Left forelimb (tissue), 1 donor: ENCODE measurements around the gene NCAN.
"Not testable (repeated sequence)": the region's sequence is repeated elsewhere in the genome, so short reads cannot be mapped to it uniquely, and the experiment has no call there.

Experiments
- DNase-seq: peaks from one replicate; pipeline ENCODE4 v3.0.0-alpha.2; 2018; ENCODE audit warnings: low spot score

Gene NCAN

DNA sequence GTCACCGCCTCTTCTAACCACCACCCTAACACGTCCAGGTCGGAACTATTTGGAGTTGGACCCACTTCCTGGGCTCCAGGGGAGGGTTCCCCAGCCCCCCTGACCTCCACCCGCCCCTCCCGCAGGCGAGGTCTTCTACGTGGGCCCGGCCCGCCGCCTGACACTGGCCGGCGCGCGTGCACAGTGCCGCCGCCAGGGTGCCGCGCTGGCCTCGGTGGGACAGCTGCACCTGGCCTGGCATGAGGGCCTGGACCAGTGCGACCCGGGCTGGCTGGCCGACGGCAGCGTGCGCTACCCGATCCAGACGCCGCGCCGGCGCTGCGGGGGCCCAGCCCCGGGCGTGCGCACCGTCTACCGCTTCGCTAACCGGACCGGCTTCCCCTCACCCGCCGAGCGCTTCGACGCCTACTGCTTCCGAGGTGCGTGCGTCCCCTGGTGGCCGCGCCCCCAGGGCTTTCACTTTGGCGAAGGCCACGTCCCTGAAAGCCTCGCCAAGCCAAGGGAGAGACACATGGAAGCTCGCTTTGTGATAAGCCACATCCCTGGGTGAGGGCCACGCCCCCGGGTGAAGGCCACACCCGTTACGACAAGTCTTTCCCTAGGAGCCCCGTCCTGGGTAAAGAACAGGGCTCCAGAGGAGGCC is 13.2 kb downstream of the NCAN start:
- DNase-seq, result no peak

DNA sequence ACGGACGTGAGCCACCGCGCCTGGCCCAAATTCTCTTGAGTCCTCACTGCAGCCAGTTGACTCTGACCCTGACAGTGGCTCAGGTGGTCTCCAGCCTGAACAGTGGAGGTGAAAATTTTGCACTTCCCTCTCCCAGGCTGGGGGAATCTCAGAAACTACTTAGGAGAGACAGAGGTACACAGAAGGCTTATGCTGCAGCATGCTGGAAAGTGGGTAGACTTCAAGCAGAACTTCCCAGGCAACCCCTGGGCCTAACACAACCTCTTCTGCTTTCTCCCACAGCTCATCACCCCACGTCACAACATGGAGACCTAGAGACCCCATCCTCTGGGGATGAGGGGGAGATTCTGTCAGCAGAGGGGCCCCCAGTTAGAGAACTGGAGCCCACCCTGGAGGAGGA is 14.4 kb downstream of the NCAN start:
- DNase-seq, result no peak

DNA sequence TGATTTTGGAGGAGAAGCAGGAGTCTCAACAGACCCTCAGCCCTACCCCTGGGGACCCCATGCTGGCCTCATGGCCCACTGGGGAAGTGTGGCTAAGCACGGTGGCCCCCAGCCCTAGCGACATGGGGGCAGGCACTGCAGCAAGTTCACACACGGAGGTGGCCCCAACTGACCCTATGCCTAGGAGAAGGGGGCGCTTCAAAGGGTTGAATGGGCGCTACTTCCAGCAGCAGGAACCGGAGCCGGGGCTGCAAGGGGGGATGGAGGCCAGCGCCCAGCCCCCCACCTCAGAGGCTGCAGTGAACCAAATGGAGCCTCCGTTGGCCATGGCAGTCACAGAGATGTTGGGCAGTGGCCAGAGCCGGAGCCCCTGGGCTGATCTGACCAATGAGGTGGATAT is 14.9 kb downstream of the NCAN start:
- DNase-seq, result no peak

DNA sequence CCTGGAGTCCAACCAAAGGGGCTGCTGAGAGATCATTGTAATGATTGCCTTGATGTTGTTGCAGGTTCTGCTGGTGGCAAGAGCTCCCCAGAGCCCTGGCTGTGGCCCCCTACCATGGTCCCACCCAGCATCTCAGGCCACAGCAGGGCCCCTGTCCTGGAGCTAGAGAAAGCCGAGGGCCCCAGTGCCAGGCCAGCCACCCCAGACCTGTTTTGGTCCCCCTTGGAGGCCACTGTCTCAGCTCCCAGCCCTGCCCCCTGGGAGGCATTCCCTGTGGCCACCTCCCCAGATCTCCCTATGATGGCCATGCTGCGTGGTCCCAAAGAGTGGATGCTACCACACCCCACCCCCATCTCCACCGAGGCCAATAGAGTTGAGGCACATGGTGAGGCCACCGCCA is 15.5 kb downstream of the NCAN start:
- no peak for DNase-seq

DNA sequence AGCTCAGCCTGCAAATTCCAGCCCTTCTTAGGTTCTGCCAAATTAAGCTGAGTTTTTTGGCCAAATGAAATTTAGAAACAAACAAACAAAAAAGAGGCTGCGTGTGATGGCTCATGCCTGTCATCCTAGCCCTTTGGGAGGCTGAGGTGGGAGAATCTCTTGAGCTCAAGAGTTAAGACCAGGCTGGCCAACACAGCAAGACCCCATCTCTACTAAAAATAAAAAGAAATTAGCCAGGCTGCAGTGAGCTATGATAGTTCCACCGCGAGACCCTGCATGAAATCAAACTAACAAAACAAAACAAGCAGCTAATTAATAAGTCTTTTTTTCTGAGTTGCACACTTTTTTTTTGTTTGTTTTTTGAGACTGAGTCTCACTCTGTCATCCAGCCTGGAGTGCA is 17.9 kb downstream of the NCAN start:
- no peak for DNase-seq

DNA sequence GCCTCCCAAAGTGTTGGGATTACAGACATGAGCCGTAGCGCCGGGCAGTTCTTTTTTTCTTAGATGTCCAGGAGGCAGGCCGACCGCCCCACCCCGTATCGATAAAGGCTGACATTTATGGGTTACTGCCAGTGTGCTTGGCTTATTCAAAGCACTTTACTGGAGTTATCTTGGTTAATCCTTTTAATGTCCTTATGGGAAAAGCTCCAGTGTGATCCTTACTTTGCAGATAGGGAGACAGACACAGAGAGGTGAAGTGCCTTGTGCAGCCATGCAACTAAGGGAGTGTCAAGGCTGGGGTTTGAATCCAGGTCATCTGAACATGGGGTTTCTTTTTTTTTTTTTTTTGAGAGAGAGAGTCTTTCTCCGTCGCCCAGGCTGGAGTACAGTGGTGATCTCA is 19.2 kb downstream of the NCAN start:
- no peak for DNase-seq

DNA sequence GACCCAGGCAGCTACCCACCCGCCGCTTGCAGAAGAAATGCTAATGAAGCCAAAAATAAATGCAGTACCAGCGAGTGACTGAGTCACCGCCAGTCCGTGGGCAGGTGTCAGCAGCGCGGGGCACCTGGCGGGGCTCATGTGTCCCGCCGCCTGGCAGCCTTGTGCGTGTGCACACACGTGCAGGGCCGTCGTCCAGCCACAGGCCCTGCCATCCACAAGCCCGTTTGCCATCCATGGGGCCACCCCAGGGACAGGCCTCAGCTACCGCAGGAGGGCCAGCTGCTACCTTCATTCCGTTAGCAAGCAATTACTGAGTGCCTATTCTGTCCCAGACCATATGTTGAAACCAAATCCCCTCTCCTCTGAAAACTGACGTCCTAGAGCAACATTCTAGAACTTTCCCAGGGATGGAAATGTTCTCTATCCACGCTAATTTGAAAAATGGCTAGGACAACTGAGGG is 20.5 kb downstream of the NCAN start:
- DNase-seq, result no peak

DNA sequence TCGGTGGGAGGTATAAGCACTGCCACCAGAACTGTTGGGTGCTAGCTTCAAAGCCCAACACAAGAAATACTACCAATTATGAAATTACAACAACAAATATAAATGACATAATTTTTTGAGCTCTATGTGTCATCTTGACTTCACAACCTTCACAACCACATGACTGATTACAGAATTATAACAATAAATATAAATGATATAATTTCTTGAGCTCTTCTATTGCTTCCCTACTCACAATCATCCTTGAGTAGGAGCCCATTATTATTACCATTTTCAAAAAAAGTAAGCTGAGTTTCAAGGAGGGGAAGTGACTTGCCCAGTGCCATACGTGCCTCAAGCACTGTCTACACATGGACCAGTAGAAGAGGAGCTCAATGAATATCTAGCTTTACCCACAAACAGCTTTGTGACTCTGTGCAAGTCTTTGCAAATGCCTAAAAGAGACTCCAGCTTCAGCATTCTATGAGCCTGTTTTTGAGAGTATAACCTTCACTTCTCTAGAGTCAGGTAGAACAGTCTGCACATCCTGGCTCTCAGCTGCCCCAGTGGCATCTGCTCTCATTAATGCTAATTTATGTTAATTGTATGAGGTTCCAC is 22.6 kb downstream of the NCAN start:
- no peak for DNase-seq

DNA sequence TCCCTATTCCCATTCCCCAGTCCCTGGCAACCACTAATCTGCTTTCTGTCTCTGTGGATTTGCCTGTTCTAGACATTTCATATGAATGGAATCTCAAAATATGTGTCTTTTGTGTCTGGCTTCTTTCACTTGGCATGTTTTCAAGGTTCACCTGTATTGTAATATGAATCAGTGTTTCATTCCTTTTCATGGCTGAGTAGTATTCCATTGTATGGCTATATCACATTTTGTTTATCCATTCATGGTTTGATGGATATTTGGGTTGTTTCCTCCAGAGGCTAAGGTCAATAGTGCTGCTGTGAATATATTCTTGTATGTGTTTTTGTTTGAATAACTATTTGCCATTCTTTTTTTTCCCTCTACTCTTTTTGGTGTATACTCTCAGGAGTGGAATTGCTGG is 24.4 kb downstream of the NCAN start:
- DNase-seq, result no peak

DNA sequence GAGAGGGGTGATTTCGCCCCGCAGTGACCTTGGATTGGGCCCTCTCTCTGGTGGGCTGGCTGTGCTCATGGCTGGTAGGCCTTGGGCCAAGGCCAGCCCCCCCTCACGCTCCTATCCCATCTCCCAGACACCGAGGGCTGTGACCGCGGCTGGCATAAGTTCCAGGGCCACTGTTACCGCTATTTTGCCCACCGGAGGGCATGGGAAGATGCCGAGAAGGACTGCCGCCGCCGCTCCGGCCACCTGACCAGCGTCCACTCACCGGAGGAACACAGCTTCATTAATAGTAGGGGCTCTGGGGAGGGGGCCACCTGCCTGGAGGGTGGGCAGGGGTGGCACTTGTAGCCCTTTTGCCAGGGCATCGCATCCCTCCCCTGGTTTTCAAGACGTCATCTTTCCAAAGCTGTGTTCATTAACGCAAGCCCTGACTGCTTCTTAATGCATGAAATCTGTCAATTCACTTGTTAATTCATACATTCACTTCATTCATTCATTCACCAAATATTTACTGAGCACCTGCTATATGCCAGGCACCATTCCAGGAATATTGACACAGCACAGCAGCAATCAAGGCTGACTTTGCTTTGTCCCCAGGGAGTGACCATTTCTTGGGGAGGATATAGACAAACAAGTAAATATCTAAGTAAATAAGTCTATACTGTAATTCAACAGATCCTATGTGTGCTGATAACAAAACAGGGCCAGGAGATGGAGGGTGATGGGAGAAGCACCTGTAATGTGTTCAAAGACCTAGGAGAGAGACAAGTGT is 26.6 kb downstream of the NCAN start:
- DNase-seq, result no peak

DNA sequence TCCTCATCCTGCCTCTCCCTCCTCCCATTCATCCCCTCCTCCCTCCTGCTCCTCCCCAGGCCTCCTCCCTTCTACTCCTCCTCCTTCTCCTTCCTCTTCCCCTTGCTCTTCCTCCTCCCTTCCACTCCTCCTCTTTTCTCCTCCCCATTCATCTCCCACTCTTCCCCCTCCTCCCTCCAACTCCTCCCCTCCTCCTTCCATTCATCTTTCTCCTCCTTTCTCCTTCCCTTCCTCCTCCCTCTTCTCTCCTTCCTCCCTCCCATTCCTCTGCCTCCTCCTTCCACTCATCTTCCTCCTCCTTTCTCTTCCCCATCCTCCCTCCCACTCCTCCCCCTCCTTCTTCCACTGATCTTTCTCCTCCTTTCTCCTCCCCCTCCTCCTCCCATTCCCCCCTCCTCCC is 27.9 kb downstream of the NCAN start:
- DNase-seq, result no peak

DNA sequence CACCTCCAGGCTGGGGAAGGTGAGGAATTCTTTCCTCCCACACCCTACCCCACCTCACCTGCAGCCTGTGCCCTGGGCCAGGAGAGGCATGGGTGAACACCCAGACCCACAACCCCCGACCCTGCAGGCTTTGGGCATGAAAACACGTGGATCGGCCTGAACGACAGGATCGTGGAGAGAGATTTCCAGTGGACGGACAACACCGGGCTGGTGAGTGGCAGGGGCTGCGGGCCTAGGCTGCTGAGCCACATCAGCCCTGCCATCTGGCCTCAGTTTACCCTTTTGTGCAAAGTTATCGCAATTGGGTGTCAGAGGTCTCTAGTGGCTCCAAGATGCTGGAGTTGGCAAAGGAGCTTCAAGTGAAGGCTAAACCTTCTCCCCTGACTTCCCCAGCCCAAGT is 28.7 kb downstream of the NCAN start:
- DNase-seq, result no peak

DNA sequence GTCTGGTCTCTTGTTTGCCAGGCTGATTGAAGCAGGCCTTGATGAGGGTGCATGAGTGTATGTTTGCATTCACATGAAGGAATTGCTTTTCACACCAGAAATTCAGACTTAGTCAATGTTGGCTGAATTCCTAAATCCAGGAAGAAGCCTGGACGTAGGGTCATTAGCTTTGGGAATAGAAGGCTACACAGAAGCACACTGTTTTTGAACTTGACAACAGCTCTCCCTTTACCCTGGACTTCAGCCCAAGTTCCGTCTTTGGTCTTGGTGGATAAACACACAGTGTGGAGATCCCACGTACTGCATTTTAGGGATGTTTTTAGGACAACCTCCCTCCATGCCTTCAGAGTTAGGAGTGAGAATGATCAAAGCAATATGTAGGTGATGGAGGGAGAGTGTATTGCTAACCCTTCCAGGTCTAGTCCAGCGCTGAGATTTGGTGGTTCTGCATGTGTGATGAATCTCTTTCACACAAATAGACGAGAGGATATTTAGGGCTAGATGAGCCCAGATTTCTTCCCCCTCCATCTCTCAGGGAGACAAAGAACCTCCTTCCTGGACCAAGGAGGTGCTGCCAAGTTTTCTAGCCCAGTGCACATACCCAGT is 38.5 kb downstream of the NCAN start:
- DNase-seq, result no peak

DNA sequence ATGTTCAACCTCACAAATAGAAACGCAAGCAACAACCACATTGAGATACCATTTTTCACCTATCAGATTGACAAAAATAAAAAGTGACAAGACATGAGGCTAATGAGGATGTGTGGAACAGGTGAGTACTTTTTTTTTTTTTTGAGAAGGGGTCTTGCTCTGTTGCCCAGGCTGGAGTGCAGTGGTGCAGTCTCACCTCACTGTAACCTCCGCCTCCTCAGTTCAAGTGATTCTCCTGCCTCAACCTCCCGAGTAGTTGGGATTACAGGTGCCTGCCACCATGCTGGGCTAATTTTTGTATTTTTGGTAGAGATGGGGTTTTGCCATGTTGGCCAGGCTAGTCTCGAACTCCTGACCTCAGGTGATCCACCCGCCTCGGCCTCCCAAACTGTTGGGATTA is 41.7 kb downstream of the NCAN start:
- DNase-seq, result not testable (repeated sequence)

DNA sequence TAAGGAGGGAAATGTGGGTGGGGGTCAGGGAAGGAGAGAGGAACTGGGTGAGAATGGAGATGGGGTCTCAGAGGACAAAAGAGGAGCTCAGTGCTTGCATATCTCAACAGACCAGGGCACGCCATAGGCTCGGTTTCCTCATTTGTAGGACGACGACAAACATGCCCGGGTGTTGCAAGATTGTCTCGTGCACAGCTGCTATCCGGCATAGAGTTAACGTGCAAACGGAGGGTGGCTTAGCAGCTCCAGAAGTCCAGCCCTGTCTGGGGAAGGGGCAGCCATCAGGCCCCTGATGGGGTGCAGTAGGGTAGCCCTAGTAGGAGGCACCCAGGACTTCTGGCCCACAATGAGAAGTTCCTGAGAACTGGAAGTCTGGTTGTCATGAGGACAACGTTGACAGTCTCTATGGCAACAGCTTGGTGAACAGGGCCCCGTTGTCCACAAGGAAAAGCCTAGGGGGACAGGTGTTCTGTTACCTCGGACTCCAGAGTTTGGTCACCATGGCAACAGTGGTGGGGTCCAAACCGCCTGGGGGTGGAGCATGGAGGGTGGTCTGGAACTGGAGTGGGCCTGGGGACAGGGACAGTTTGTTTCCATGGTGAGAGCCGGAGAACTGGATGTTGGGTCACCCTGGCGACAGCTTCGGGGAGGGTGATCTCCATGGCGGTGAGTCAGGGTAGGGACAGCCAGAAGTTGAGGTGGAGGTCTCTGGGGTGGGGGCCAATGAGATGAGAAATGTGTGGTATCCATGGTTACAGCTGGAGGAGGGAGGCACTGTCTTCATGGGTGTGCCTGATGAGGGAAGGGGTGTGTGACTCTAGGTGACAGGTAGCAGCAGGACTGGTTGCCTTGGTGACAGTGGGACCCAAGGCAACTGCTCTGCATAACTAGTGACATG is 44.6 kb downstream of the NCAN start:
- DNase-seq, result no peak

DNA sequence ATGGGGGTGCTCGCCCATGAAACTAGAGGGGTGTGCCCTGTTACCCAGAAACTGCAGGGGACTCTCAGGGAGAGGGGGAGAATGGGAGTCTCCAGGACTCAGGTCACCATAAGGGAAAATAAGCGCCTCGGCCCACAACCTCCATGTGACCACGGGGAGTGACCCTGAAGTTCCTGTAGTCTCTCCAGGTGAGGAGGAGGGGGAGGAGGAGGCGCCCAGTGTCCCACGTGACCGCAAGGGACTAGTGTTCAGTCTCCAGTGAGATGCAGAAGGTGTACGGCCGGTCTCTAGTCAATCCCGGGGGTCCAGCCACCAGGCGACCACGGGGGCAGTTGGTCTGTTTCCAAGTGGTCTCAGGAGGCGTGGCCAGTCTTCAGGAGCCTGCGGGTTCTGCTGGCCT is 45.4 kb downstream of the NCAN start:
- no peak for DNase-seq

DNA sequence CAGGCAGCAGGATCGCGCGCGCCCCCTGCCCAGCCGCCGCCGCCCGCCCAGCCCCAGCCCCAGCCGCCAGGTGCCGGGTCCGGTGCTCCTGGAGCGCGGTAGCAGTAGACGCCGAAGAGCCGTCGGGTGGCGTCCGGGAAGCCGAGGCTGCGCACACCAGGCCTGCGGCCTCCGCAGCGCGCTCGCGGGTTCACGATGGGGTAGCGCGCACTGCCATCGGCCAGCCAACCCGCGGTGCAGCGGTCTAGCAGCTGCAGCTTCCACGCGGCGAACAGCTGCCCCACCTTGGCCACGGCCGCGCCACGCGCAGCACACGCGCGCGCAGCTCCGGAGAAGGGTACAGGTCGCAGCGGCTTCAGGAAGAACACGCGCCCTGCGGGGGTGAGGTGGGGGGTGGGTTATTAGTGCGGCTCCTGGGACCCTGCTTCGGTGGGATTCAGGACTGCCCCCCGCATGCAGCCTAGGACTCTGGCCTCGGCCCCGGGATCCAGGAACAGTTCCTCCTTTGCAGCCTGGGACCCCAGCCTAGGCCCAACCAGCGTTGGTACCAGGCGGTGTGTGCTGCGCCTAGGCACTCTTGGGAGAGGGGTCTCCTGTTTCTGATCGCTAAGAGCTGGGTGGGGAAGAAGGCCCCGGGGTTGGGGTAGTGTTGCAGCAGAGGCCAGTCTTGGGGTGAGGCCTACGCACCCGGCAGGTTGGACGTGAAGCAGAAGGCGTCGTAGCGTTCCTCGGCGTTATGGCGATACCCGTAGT is 46.3 kb downstream of the NCAN start:
- no peak for DNase-seq

DNA sequence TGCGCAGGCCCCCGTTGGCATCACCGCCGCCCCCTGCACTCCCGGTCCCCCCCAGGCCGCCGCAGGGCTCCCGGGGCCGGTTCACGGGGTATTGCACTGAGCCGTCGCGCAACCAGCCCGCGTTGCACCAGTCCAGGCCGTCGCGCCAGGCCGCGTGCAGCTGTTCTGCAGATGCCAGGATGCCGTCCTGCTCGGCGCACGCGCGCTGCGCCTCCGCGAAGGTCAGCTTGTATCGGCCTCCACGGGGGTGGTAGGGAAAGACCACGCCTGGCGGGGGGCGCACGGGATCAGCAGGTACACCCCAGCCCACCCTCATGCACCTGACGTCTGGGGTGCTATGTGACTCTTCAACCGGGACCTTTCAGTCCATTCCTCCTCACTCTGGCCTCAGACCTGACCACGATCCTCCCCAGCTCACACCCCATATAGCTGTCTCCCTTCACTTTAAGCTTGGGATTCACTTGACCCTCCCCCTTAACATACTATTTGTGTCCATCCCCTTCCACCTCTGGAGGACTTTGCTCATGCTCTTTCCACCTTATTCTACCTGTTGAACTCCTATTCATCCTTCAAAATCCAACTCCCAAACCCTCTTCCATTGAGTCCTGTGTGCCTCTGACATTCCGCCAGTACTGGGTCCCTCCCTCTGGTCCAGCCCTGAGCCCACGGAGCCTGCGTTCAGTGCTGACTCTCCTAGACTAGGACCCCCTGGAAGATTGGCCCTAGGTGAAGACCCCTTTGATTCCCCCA is 47.0 kb downstream of the NCAN start:
- DNase-seq, result no peak

DNA sequence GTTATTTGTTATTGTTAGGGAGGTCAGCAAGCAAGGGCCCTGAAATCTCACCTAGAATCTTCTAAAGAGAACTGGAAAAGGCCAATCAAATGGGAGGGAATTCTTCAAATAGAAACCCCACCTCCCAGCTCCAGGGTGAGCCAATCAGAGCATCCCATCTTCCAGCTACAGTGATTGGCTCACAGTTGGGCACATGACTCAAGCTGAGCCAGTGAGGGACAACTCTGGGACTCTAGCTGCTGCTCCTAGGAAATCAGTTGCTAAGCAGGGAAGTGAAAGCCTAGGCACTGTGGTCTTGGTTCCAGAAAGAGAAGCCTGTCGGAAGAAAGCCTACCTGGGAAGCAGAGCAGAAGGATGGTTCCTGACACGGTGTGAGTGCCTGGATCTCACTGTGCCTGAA is 48.0 kb downstream of the NCAN start:
- DNase-seq, result no peak

DNA sequence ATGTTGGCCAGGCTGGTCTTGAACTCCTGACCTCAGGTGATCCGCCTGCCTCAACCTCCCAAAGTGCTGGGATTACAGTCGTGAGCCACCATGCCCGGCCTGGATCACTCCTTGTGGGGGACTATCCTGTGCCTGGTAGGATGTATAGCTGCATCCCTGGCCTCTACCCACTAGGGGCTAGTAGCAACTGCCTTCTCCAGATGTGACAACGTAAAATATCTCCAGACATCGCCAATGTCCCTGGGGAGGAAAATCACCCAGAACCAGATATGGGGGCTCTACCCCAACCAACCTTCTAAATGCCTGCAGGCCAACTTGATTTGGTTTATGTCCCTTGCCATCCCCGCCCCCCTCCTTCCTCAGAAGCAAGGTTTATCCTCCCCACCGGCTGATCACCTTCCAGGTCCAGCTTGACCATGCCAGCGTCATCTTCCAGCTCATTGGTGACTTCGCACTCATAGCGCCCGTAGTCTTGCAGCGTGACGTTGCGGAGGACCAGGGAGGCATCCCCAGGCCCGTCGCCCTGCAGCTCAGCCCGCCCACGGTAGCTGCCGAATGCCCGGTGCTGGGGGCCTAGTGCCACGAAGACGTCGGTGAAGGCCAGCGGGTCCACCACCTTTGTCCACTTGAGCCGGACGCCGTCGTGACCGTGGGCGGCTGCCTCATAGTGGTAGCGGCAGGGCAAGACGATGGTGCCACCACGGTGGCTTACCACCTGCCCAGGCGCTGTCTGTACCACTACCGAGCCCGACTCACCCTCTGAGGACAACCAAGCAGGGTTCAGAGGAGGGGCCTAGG is 48.9 kb downstream of the NCAN start:
- peak; percentile 60 for DNase-seq
